H1 (cell line): ENCODE measurements around the gene LMBR1. TPM values are rescaled to one million over a fixed set of nuclear protein-coding genes. Genes with fewer than 3 reads are reported as not detected.

Experiments
- CTCF ChIA-PET: fragments of 300-600 bp; sonication (Branson Sonifier 250); formaldehyde crosslinking; loops from one replicate; lab custom pipeline; 2021; ENCODE audit not compliant: partially characterized antibody; lab: Charles Lee
- POLR2A ChIA-PET: fragments of 300-600 bp; sonication (Branson Sonifier 250); formaldehyde crosslinking; loops from one replicate; lab custom pipeline; 2021; ENCODE audit warnings: inconsistent platforms; ENCODE audit not compliant: partially characterized antibody; lab: Charles Lee
- DNase-seq, 2 experiments: peaks; one replicate each; pipeline versions ENCODE4 v3.0.0 to v3.0.0-alpha.2; 2010 to 2022; ENCODE audit warnings: low spot score in 2 of 2, low read depth in 1 of 2, mixed read lengths in 1 of 2
- FAIRE-seq: peaks from 2 replicates; lab custom pipeline; 2011; peaks lifted over from hg19 to GRCh38; lab: Jason Lieb, UNC
- H2AFZ ChIP-seq: 2 replicates; pipeline ENCODE4 v1.8.1; 2012; ENCODE audit warnings: low read length, inconsistent platforms
- H2AK5ac ChIP-seq: 2 replicates; pipeline ENCODE4 v1.6.1; 2013; ENCODE audit warnings: low read depth, low read length
- H2BK120ac ChIP-seq: replicated peaks from 2 replicates; pipeline ENCODE3; 2013; ENCODE audit warnings: low read depth, low read length, inconsistent platforms
- H2BK12ac ChIP-seq: 2 replicates; pipeline ENCODE4 v1.6.1; 2013; ENCODE audit warnings: low read depth, low read length
- H2BK15ac ChIP-seq: 2 replicates; pipeline ENCODE4 v1.6.1; 2013; ENCODE audit warnings: low read length
- H2BK20ac ChIP-seq: 2 replicates; pipeline ENCODE4 v1.6.1; 2013; ENCODE audit warnings: low read length
- H2BK5ac ChIP-seq: 2 replicates; pipeline ENCODE4 v1.6.1; 2013; ENCODE audit warnings: low read depth, low read length
- H3K14ac ChIP-seq: 2 replicates; pipeline ENCODE4 v1.6.1; 2013; ENCODE audit warnings: inconsistent platforms; ENCODE audit not compliant: insufficient read length
- H3K18ac ChIP-seq: 2 replicates; pipeline ENCODE4 v1.6.1; 2013; ENCODE audit warnings: low read length; ENCODE audit errors: extremely low read depth
- H3K23ac ChIP-seq: 2 replicates; pipeline ENCODE4 v1.6.1; 2013; ENCODE audit warnings: inconsistent platforms; ENCODE audit not compliant: insufficient read length
- H3K23me2 ChIP-seq: 2 replicates; pipeline ENCODE4 v1.6.1; 2013; ENCODE audit warnings: low read depth, low read length
- H3K27ac ChIP-seq: 2 replicates; pipeline ENCODE4 v1.6.1; 2011; ENCODE audit warnings: low read depth, low read length, inconsistent platforms
- H3K27me3 ChIP-seq, 4 experiments: replicated peaks in 1 of 4; 1 replicate in 1 of 4; 2 replicates in 3 of 4; pipeline versions ENCODE4 v1.6.1 to v1.8.1; 2011 to 2013; ENCODE audit warnings: low read length in 3 of 4, mild to moderate bottlenecking in 3 of 4, inconsistent platforms in 2 of 4, mixed read lengths in 2 of 4, moderate library complexity in 1 of 4; ENCODE audit not compliant: control insufficient read depth in 3 of 4, insufficient read depth in 3 of 4; ENCODE audit errors: extremely low read depth in 1 of 4
- H3K36me3 ChIP-seq, 4 experiments: 2 replicates each; pipeline versions ENCODE4 v1.6.1 to v1.8.1; 2011 to 2013; ENCODE audit warnings: mild to moderate bottlenecking in 4 of 4, low read length in 3 of 4, moderate library complexity in 2 of 4, control low read depth in 1 of 4, inconsistent platforms in 1 of 4; ENCODE audit not compliant: insufficient read depth in 4 of 4, control insufficient read depth in 2 of 4
- H3K4ac ChIP-seq: replicated peaks from 2 replicates; pipeline ENCODE3; 2013; ENCODE audit warnings: low read length, low read depth, mixed read lengths, inconsistent platforms; ENCODE audit not compliant: insufficient read length
- H3K4me1 ChIP-seq, 4 experiments: replicated peaks in 1 of 4; 1 replicate in 1 of 4; 2 replicates in 3 of 4; pipeline versions ENCODE4 v1.6.1 to v1.8.1; 2011 to 2013; ENCODE audit warnings: low read length in 3 of 4, inconsistent platforms in 2 of 4, mixed read lengths in 1 of 4; ENCODE audit not compliant: insufficient read depth in 4 of 4, control insufficient read depth in 3 of 4
- H3K4me2 ChIP-seq, 2 experiments: 2 replicates each; pipeline versions ENCODE4 v1.6.1 to v1.8.1; 2011 to 2013; ENCODE audit warnings: low read depth in 2 of 2, low read length in 2 of 2, control low read depth in 1 of 2, inconsistent platforms in 1 of 2, mild to moderate bottlenecking in 1 of 2; ENCODE audit not compliant: insufficient read depth in 1 of 2
- H3K4me3 ChIP-seq, 4 experiments: fragments of 200-600, 300-600 bp in 1 of 4; sonication (generic), shearing (Covaris generic), sonication (Bioruptor Twin) in 1 of 4; 2 replicates each; pipeline versions ENCODE4 v1.5.1 to v1.8.1; 2011 to 2016; ENCODE audit warnings: low read length in 4 of 4, low read depth in 3 of 4, control low read depth in 2 of 4, inconsistent platforms in 2 of 4, mild to moderate bottlenecking in 2 of 4, mixed read lengths in 1 of 4, moderate library complexity in 1 of 4; ENCODE audit not compliant: insufficient read depth in 2 of 4; ENCODE audit errors: extremely low read depth in 1 of 4
- H3K56ac ChIP-seq: replicated peaks from 2 replicates; pipeline ENCODE3; 2013; ENCODE audit warnings: low read depth, mild to moderate bottlenecking, mixed read lengths, low read length, inconsistent platforms; ENCODE audit not compliant: insufficient read length
- H3K79me1 ChIP-seq: 2 replicates; pipeline ENCODE4 v1.6.1; 2013; ENCODE audit warnings: low read depth, low read length, control low read depth
- H3K79me2 ChIP-seq, 2 experiments: 2 replicates each; pipeline versions ENCODE4 v1.6.1 to v1.8.1; 2012 to 2013; ENCODE audit warnings: low read length in 2 of 2, mild to moderate bottlenecking in 2 of 2, inconsistent platforms in 1 of 2; ENCODE audit not compliant: insufficient read depth in 2 of 2, control insufficient read depth in 1 of 2
- H3K9ac ChIP-seq, 4 experiments: replicated peaks in 1 of 4; 1 replicate in 1 of 4; 2 replicates in 3 of 4; pipeline versions ENCODE4 v1.6.1 to v1.8.1; 2011 to 2013; ENCODE audit warnings: low read depth in 3 of 4, low read length in 3 of 4, control low read depth in 2 of 4, mild to moderate bottlenecking in 2 of 4, moderate library complexity in 2 of 4, inconsistent platforms in 1 of 4; ENCODE audit errors: extremely low read depth in 1 of 4
- H3K9me3 ChIP-seq, 2 experiments: 2 replicates each; pipeline versions ENCODE4 v1.6.1 to v1.8.1; 2012 to 2013; ENCODE audit warnings: mild to moderate bottlenecking in 2 of 2, moderate library complexity in 2 of 2, control low read depth in 1 of 2, inconsistent platforms in 1 of 2, low read depth in 1 of 2, low read length in 1 of 2, mixed read lengths in 1 of 2; ENCODE audit not compliant: insufficient read depth in 2 of 2
- H4K20me1 ChIP-seq, 2 experiments: replicated peaks in 1 of 2; 2 replicates each; pipeline versions ENCODE3 to v1.8.1; 2011 to 2013; ENCODE audit warnings: inconsistent platforms in 2 of 2, low read length in 2 of 2, mild to moderate bottlenecking in 1 of 2; ENCODE audit not compliant: insufficient read depth in 2 of 2, control insufficient read depth in 1 of 2
- H4K5ac ChIP-seq: 2 replicates; pipeline ENCODE4 v1.6.1; 2013; ENCODE audit warnings: low read length, low read depth, mixed read lengths, inconsistent platforms; ENCODE audit not compliant: insufficient read length
- H4K8ac ChIP-seq: 2 replicates; pipeline ENCODE4 v1.8.0; 2013; ENCODE audit warnings: mild to moderate bottlenecking, moderate library complexity, low read length, inconsistent platforms; ENCODE audit not compliant: insufficient read depth; ENCODE audit errors: extremely low read depth
- H4K91ac ChIP-seq: replicated peaks from 2 replicates; pipeline ENCODE3; 2013; ENCODE audit warnings: low read length, mixed read lengths, inconsistent platforms; ENCODE audit not compliant: insufficient read length
- BRCA1 ChIP-seq: IDR thresholded peaks from 2 replicates; pipeline ENCODE4 v1.6.1; 2012; ENCODE audit warnings: low read depth, low read length, improper control_type of control experiment
- CEBPB ChIP-seq: IDR thresholded peaks from 2 replicates; pipeline ENCODE4 v1.6.1; 2012; ENCODE audit warnings: low read depth, low read length
- EGR1 ChIP-seq: IDR thresholded peaks from 2 replicates; pipeline ENCODE4 v1.6.1; 2011; ENCODE audit warnings: low read depth, low read length, borderline replicate concordance
- FOSL1 ChIP-seq: IDR thresholded peaks from 2 replicates; pipeline ENCODE4 v1.6.1; 2011; ENCODE audit warnings: mild to moderate bottlenecking, low read depth, low read length, moderate library complexity; ENCODE audit not compliant: insufficient read depth
- JUN ChIP-seq: IDR thresholded peaks from 2 replicates; pipeline ENCODE4 v1.6.1; 2011; ENCODE audit warnings: low read depth, mild to moderate bottlenecking, improper control_type of control experiment, low read length
- JUND ChIP-seq: IDR thresholded peaks from 2 replicates; pipeline ENCODE4 v1.6.1; 2011; ENCODE audit warnings: mild to moderate bottlenecking, improper control_type of control experiment, low read length
- KDM4A ChIP-seq: IDR thresholded peaks from one replicate; pipeline ENCODE4 v1.7.1; 2012; ENCODE audit warnings: low read depth, mild to moderate bottlenecking, moderate library complexity, low read length, inconsistent platforms; ENCODE audit not compliant: severe bottlenecking
- KDM5A ChIP-seq: fragments of 200-600 bp; IDR thresholded peaks from 2 replicates; pipeline ENCODE4 v1.7.1; 2012; ENCODE audit warnings: mild to moderate bottlenecking, low read length, inconsistent platforms, mixed read lengths
- MAFK ChIP-seq: IDR thresholded peaks from 2 replicates; pipeline ENCODE4 v1.6.1; 2012; ENCODE audit warnings: low read depth, mild to moderate bottlenecking, improper control_type of control experiment, low read length
- SAP30 ChIP-seq: fragments of 300-600 bp; sonication (generic); IDR thresholded peaks from 2 replicates; pipeline ENCODE4 v1.7.1; 2012; ENCODE audit warnings: low read length, moderate library complexity, mild to moderate bottlenecking, inconsistent platforms; ENCODE audit not compliant: insufficient read depth, insufficient replicate concordance
- SIRT6 ChIP-seq: IDR thresholded peaks from one replicate; pipeline ENCODE4 v1.7.1; 2012; ENCODE audit warnings: low read length, inconsistent platforms
- SP2 ChIP-seq: IDR thresholded peaks from 2 replicates; pipeline ENCODE4 v1.6.1; 2012; ENCODE audit warnings: mild to moderate bottlenecking, low read length, inconsistent platforms
- SP4 ChIP-seq: IDR thresholded peaks from 2 replicates; pipeline ENCODE4 v1.6.1; 2012; ENCODE audit warnings: low read length, inconsistent platforms
- SUZ12 ChIP-seq: fragments of 200-600 bp; sonication (generic); IDR thresholded peaks from 2 replicates; pipeline ENCODE4 v1.6.1; 2012; ENCODE audit warnings: mild to moderate bottlenecking, inconsistent platforms, low read length, moderate library complexity, mixed read lengths
- TAF1 ChIP-seq: IDR thresholded peaks from 2 replicates; pipeline ENCODE4 v1.6.1; 2011; ENCODE audit warnings: mild to moderate bottlenecking, low read depth, low read length
- WGBS, 2 experiments: shearing (Covaris generic) in 1 of 2; methylation state at CpG; one replicate each; pipeline versions ENCODE4 v1.1.6 to v1.1.7; 2013 to 2015; ENCODE audit warnings: low lambda C conversion rate in 2 of 2, mixed read lengths in 2 of 2, inconsistent platforms in 1 of 2, low coverage in 1 of 2, missing lambda C conversion rate in 1 of 2; ENCODE audit not compliant: insufficient replicate concordance in 2 of 2, insufficient coverage in 1 of 2, insufficient read length in 1 of 2; ENCODE audit errors: extremely low coverage in 1 of 2, missing lambda C conversion rate in 1 of 2; 5-methylcytosine and 5-hydroxymethylcytosine counted together
- polyA plus RNA-seq, 7 experiments: library from polyadenylated mRNA; depleted of rRNA in 3 of 7; stranded (reverse) in 5 of 7; unstranded in 2 of 7; fragments of >200 nt in 5 of 7; fragments of 200-250 nt in 2 of 7; gene quantifications; 1 replicate in 5 of 7; 2 replicates in 1 of 7; 4 replicates in 1 of 7; pipeline versions ENCODE4 v1.2.1 to v1.2.3, GENCODE V29; 2011 to 2013; ENCODE audit warnings: missing spikeins in 2 of 7, mixed read lengths in 2 of 7
- total RNA-seq: library from RNA; stranded (reverse); fragmentation: NEBNext Ultra II Directional; extraction: Animal tissue kit (Norgen Biotek cat#: 25700); gene quantifications from 2 replicates; pipeline ENCODE4 v1.2.1, GENCODE V29; 2021

Gene LMBR1
- total and polyA plus RNA-seq, 2 of the 8 experiments (the other 6 are each of a cell fraction or from before 2014, with no cell fraction given): 15.1 to 70.4 TPM

- Histone ChIP-seq H3K79me1 (no peaks in the 10 kb centered on the region), H4K91ac (no peak overlapping the region), H2BK12ac (no peak overlapping the region), H3K4me2 (no peak overlapping the region), H2BK15ac (no peak overlapping the region), H3K4ac (no peak overlapping the region), H4K20me1 (peaks cover 0 to 3% of the 10 kb centered on the region in 2 experiments), H3K27me3 (no peaks in the 10 kb centered on the region), H3K4me3 (no peak overlapping the region), H4K8ac (no peak overlapping the region), H3K56ac (no peak overlapping the region), H3K4me1 (no peaks in the 10 kb centered on the region), H3K27ac (no peak overlapping the region), H4K5ac (no peak overlapping the region), H2BK120ac (no peak overlapping the region), H3K14ac (no peak overlapping the region), H3K79me2 (no peaks in the 10 kb centered on the region), H3K23me2 (no peaks in the 10 kb centered on the region; the same call in 1 of the 2 replicates), H2AK5ac (no peak overlapping the region), H2AFZ (no peak overlapping the region), H2BK20ac (no peak overlapping the region), H3K9me3 (no peaks in the 10 kb centered on the region), H2BK5ac (no peak overlapping the region), H3K18ac (no peak overlapping the region), H3K23ac (no peak overlapping the region), H3K9ac (no peak overlapping the region), H3K36me3 (peaks cover 0 to 13% (median under 1%) of the 10 kb centered on the region in 4 experiments; a peak in 4 of 8 replicates)
- no peak for DNase-seq
- WGBS, 2 experiments: 84% methylated on average over 2 of the region's 2 CpGs; no CpG with 5 or more reads in 1 of the 2 experiments
- TF ChIP-seq EGR1: no peak
- no peak for TF ChIP-seq SUZ12
- TF ChIP-seq CEBPB: no peak
- TF ChIP-seq MAFK: no peak
- TF ChIP-seq BRCA1: no peak
- no peak for TF ChIP-seq FOSL1
- no peak for TF ChIP-seq SAP30
- no peak for TF ChIP-seq SIRT6
- no peak for TF ChIP-seq KDM5A
- TF ChIP-seq SP4: no peak
- no peak for TF ChIP-seq SP2
- TF ChIP-seq KDM4A: no peak
- no peak for TF ChIP-seq JUND
- TF ChIP-seq JUN: no peak
- no peak for TF ChIP-seq TAF1
- POLR2A ChIA-PET: no interaction called here
- FAIRE-seq: no peak
- CTCF ChIA-PET: interaction anchor here (0.7 to 1.5 kb wide), 2 partner anchors 10 to 71 kb away, joined by 3 read pairs; no protein-coding TSS in a partner anchor
Measured at GRCh38 chr7:156682928-156683327, 210.1 kb downstream of the LMBR1 start.
